Stimulated activated CD8-positive, alpha-beta memory T cell treated with anti-CD3 and anti-CD28 coated beads, Interleukin-12 subunit alpha, Interleukin-12 subunit beta, amount 100 ng/mL, for 4 hours (primary cell): ENCODE data around the gene GALK1.
A peak's percentile ranks its signal among the peaks of the same experiment; 100 is the strongest.
"Not testable (repeated sequence)": the region's sequence is repeated elsewhere in the genome, so short reads cannot be mapped to it uniquely, and the experiment has no call there.

Source experiments
- DNase-seq: peaks from one replicate; pipeline ENCODE4 v3.0.0-alpha.2; 2020; ENCODE audit warnings: low read depth

The GALK1 gene

DNA sequence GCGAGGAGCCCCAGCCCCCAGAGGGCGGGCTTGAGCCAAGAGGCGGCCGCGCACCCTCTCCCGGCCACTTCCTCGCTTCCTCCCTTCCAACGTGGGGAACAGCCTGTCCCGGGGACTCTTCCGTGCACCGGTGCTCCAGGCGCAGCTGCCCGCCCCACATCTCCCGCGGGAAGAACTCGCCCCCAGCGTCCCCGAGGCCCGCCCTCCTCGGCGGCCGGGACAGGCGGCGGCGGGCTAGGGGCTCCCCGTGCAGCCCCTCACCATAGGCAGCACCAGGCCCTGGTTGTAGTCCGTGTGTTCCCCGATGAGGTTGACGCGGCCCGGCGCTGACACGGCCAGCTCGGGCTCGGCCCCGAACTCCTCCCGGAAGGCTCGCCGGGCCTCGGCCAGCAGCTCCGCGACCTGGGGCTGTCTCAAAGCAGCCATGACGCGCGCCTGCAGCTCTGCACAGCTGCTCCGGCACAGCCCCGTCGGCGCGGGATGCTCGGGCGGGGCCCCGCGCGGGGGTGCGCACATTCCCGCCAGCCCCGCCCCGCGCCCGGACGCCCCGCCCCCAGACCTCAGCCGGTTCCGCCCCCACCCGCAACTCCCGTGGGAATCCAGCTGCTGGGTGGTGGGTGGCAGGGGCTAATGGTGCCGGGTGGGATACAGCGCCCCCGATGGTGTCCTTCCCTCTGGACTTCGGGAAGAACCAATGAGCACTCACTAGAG lies at the start of gene GALK1:
GALK1 (minus strand) TSS at position 482 of the 711 bp plus-strand sequence; CDS start at position 426, 56 bp downstream.
- peak; percentile 53 for DNase-seq

DNA sequence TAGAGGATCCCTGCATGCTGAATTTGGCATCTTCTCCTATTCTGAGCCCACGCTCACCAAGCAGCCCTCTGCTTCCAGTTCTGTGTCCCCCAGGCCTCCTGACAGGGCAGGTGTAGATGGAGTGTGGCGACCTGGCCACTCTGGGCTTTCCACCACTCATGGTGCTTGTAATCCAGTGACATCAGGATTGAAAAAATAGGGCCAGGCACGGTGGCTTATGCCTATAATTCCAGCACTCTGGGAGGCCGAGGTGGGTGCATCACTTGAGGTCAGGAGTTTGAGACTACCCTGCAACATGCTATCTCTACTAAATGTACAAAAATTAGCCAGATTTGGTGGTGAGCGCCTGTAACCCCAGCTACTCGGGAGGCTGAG lies 49.0 kb upstream of the GALK1 start:
- no peak for DNase-seq

GRCh38 chr17:75813081-75814020 lies 48.4 kb upstream of the GALK1 start:
- DNase-seq = no peak

DNA sequence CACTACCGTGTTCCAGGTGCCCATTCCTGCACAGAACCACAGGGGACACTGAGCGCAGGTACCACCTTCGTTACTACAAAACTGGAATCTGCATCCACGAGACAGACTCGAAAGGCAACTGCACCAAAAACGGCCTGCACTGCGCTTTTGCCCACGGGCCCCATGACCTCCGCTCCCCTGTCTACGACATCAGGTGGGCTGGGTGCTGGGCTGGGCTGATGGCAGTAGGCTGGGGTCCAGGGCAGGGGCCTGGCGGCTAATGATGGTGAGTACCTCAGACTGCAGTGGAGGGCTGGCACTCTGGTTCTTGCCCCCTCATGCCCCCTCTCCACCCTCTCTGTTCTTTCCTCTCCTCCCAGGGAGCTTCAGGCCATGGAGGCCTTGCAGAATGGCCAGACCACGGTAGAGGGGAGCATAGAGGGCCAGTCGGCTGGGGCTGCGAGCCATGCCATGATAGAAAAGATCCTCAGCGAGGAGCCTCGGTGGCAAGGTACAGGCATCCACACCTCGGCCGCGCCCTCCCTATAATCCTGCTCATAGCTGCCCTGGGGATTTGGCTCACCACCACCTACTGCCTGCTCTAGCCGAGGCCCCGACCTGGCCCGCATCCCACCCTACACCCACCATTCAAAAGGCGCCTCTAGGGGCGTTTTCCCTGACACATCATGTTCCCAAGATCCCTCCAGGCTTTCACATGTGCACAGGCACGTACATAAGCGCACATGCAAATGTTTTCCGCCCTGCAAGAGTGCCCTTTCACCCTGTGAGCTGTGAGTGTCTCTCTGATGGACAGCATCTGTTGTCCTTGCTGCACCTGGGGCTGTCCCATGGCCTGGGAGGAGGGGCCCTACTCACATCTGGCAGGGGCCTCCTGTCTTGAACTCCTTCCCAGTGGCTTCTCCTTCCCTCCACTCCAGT lies 47.4 kb upstream of the GALK1 start:
- no peak for DNase-seq

DNA sequence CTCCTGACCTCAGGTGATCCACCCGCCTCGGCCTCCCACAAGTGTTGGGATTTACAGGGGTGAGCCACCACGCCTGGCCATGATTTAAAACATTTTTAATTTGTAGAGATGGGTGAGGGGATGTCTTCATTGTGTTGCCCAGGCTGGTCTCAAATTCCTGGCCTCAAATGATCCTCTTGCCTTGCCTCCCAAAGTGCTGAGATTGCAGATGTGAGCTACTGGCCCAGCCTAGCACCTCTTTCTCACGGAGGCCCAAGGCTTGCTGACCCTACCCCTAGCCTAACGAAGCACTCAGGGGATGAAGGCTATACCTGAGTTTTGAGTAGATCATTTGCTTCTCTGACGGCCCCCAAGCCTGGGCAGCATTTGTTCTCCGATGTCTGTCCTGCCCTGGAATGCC lies 46.2 kb upstream of the GALK1 start:
- no peak for DNase-seq

DNA sequence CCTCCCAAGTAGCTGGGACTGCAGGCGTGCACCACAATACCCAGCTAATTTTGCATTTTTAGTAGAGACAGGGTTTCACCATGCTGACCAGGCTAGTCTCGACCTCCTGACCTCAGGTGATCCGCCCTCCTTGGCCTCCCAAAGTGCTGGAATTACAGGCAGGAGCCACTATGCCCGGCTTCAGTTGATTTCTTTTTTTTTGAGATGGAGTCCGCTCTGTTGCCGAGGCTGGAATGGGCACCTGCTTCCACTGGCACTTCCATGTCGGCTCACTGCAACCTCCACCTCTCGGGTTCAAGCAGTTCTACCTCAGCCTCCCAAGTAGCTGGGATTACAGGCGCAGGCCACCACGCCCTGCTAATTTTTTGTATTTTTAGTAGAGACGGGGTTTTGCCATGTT lies 45.8 kb upstream of the GALK1 start:
- not testable (repeated sequence) for DNase-seq

DNA sequence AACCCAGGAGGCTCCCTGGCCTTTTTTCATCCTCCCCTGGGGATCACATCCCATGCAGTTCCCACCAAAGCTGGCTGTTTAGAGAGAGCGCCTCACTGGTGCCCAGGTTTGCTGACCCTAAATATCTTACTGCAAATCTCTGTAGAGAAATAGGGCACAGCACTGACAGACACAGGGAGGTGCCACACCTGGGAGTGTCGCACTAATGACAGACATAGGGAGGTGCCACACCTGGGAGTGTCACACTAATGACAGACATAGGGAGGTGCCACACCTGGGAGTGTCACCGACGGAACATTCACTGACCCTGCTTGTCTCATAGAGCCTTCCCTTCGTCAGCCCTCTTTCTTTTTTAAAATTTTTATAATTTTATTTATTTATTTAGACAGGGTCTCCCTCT lies 45.2 kb upstream of the GALK1 start:
- no peak for DNase-seq

DNA sequence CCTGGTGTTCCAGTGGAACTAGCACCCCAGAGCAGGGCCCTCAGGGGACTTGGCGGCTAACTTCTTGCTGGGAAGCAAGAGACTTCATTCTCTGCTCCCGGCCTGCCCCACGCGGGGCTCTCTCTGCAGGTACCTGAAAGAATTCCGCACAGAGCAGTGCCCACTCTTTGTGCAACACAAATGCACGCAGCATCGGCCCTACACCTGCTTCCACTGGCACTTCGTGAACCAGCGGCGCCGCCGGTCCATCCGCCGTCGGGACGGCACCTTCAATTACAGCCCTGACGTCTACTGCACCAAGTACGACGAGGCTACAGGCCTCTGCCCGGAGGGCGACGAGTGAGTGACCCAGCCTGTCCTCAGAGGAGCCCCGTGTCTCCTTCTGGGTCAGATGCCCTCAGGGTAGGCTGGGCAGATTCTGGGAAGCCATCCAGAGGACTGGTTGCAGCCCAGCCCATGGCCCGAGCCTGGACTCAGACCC lies 44.7 kb upstream of the GALK1 start:
- DNase-seq = no peak

DNA sequence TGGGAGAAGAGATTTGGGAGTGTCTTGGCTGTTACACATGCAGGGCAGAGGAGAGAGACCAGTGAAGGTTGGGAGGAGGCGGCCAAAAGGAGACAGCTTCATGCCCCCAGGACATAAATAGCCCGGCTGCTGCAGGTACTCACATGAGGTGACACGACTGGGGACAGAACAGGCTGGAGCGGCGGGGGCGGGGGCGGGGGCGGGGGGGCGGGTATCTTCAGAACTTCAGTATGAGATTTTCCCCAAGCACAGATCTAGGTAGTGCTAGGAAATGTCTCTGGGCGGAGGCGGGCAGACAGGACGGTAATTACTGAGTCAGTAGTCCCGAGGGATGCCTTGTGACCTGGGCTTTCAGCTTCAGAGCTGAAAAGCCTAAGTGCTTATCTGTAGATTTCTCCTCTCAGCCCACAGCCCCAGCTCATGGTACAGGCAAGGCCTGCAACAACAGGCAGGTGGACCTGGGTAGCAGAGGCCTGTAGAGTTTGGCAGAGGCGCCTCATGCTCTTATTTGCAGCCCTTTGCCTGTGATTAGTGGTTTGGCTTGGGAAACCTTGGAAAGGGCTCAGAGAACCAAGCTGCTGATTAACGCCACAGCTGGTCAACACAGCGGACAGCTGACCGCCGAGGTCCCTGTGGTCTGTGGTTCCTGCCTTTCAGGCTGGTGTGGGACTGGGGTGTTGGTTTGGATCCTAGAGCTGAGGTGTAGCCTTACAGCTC lies 44.1 kb upstream of the GALK1 start:
- DNase-seq = no peak

DNA sequence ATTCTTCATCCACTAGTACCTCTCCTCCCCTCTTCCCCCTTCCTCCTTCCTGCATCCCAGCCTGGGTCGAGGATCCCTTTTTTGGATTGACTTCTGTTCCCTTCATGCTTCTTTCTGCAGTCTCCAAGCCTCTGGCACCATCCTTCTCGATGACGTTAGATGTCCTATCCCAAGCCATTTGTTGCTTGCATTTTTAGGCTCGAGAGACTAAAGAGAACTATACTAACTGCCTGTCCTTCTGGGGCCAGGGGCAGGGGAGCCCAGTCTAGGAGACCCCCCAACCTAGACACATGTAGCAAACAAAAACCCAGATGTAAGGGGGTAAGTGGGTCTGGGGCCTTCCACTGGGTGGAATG lies 43.5 kb upstream of the GALK1 start:
- no peak for DNase-seq

GRCh38 chr17:75807861-75808260 lies 42.9 kb upstream of the GALK1 start:
- DNase-seq = no peak

DNA sequence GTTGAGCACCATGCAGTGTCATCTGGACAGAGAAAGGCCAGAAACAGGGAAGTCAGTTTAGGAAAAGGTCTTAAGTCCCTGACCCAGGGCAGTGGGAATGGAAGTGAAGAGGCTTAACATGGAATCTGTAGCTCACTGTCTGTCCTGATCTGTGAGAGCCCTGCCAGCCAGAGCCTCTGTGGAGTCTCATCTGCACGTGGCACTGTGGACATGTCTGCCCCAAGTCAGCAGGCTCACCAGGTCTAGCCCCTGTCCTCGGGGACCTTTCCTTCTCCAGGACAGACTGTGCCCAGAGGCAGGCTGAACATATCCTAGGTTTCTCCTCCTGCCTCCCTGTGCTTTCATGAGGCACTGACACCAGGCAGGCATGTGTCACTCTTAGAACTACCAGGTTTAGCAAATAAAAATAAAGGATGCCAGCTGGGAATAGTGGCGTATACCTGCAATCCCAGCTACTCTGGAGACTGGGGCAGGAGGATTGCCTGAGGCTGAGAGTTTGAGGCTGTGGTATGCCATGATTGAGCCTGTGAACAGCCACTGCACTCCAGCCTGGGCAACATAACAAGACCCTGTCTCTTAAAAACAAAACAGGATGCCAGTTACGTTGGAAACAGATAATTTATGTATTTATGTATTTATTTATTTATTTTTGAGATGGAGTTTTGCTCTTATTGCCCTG lies 42.0 kb upstream of the GALK1 start:
- DNase-seq = no peak

DNA sequence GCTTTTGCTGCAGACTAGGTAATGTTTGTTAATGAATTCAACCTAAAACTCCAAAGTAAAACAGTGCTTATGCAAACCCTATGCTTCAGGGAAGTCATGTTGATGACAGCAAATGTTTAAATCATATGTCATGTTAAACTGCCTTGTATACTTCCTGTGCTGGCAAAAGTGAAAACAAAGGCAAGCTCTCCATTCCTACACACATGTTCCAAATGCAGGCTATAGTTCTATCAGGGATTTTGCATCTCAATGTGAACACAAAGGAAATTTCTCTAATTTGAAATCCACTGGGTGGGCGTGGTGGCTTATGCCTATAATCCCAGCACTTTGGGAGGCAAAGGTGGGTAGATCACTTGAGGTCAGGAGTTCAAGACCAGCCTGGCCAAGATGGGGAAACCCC lies 38.9 kb upstream of the GALK1 start:
- no peak for DNase-seq

DNA sequence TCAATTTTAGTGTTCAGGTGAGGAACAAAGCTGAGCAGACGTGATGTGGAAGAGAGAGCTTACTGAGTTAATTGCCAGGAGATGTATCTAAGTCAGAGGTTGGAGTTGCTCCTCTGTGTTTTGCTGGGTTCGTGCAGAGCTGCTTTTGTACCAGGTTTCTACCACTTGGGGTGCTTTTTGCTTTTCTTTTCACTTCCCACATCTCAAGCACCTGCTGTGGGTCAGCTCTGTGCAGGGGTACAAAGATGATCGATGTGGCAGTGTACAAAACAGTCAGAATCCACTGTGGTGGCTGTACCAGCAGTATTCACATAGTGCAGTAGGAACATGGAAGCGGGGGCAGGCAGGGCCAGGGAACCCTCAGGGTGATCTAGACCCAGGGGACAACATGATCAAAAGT lies 34.4 kb upstream of the GALK1 start:
- no peak for DNase-seq

DNA sequence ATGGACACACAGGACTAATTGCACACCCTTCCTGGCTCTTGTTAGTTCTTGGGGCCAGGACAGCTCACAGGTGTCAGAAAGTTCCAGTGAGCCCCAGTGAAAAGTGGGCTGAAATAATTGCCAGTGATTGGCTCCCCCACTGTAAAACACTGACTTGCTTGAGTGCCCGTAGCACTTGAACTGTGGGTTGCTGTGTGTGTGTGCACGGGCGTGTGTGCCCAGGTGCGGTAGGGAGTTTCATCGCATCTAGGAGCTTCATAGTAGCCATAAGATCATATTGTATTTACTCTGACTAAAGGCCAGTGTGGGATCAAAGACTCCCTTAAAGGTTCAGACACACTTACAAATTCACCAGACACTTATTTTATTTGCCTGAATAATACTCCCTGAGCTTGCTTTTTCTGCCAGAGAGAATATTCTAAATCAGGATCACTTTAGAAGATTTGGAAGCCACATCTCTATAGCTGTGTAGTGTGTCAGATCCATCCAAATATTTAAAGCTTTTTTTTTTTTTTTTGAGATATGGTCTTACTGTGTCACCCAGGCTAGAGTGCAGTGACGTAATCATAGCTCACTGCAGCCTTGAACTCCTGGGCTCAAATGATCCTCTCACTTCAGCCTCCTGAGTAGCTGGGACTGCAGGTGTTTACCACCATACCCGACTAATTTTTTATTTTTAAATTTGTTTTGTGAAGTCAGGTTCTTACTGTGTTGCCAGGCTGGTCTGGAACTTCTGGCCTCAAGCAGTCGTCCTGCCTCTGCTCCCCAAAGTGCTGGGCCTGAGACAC lies 31.0 kb upstream of the GALK1 start:
- no peak for DNase-seq

- no peak for DNase-seq
These were observed 28.5 kb upstream of the GALK1 start for GRCh38 chr17:75793460-75793859.

DNA sequence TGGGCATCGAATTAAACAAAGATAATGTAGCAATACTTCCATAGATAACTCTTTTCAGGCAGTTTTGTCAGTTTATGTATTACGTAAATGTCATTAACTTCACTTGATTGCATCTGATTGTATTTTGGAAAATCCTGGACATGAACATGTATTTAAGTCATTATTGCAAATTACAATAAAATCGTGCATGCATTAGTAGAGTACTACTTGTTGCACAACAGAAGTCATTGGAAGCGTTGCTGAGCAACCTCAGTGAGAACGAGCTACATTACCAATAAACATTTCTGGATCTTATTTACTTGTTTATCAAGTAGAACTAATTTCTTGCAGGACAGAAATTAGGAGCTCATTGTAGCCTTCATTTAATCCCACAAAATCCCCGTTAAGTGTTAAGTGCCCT lies 26.3 kb upstream of the GALK1 start:
- no peak for DNase-seq

DNA sequence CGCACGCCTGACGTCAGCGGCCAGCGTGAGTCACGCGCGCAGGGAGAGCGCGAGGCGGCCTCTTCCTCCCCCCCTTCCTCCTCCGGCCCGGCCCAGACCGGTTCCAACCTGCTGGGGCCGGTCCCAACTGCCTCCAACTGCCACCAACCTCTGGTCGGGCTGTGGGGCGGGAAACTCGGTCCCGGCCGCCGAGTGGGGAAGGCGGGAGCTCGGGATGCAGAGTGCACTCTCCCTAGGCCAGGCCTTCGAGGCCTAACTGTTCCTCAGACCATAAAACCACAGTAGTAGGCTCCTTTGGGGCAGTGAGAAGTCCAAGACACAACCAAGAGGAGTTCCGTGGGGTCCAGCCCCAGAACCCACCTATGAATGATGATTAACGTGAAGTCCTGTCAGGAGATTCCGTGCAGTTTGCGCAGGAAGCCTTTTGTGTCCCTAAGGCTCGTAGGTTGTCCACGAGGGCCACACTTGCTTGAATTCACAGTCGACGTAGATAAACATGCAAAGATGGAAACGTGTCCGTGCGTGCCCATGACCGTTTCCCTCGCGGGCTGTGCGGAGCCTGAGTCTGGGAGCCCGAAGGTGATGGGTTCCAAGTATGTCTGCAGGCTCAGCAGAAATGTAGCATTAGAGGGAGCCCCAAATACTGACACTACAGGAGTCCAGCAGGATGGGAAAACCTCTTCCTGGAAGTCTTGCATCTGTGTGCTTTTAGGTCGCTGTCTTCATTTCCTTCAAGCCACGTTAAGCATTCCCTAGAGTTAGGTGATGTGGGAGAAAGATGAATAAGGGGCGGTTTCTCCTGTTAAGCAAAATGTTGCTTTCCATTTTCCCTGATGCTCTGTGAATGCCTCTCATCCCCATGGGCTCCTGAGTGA lies 20.3 kb upstream of the GALK1 start:
- DNase-seq = peak; percentile 86

DNA sequence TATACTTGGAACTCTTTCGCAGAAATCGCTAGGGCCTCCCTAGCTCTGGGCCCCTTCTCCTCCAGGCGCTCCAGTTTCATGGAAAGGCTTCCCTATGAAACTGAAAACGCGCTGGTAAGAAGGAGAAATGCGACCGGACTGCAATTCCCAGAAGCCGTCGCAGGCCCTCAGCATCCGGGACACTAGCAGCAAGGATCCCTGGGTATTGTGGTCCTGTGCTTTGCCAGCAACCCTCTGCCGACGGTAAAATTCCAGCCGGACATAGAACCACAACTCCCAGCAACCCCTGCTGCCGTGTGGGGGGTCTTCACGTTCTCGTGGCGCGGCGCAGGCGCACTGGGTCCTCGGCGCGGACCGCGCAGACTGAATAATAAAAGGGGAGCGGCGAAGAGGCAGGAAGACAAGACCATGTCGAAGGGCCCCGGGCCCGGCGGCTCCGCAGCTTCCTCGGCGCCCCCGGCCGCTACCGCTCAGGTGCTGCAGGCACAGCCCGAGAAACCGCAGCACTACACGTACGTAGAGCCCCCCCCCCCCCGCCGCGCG lies 19.6 kb upstream of the GALK1 start, which contains the start of gene UNK:
UNK (plus strand) TSS at position 334 of the 543 bp plus-strand sequence; CDS start at position 409, 75 bp downstream.
- peak; percentile 91 for DNase-seq
